ENCODE data around the gene CRB2.

- TF ChIP-seq CTCF (IDR thresholded peaks at IDR 0.05) (no peak), POLR2A (IDR thresholded peaks at IDR 0.05; ENCODE audit: low read depth) (no peak), EP300 (IDR thresholded peaks at IDR 0.05) (no peak)
Observed at GRCh38 chr9:123376218-123377071, 20.4 kb downstream of the CRB2 start.
